A549 (cell line): ENCODE results near the gene ADCYAP1R1.

Source experiments
- CHD4 ChIP-seq: fragments of 200-600 bp; sonication (generic); IDR thresholded peaks from 2 replicates; pipeline ENCODE4 v1.6.1; 2016; ENCODE audit warnings: antibody characterized with exemption, mild to moderate bottlenecking, borderline replicate concordance
- ESRRA ChIP-seq: fragments of 150-350 bp; IDR thresholded peaks from 2 replicates; pipeline ENCODE4 v1.6.1; 2014; ENCODE audit warnings: mild to moderate bottlenecking, low read length, borderline replicate concordance
- JUN ChIP-seq, 2 experiments: fragments of >200 bp; sonication (Bioruptor Twin); formaldehyde crosslinking; IDR thresholded peaks; 2 replicates in 1 of 2; 3 replicates in 1 of 2; pipeline ENCODE4 v1.6.1; 2016 to 2017
- JUNB ChIP-seq: fragments of >200 bp; sonication (Bioruptor Twin); formaldehyde crosslinking; IDR thresholded peaks from 2 replicates; pipeline ENCODE4 v1.6.1; 2016
- MAX ChIP-seq: IDR thresholded peaks from 2 replicates; pipeline ENCODE4 v1.6.1; 2012
- NFE2L2 ChIP-seq: fragments of 150-350 bp; conservative IDR thresholded peaks from 2 replicates; pipeline ENCODE4 v1.6.1; 2014; ENCODE audit warnings: low read length
- PHF8 ChIP-seq: fragments of 200-600 bp; sonication (generic); IDR thresholded peaks from 2 replicates; pipeline ENCODE4 v1.6.1; 2016; ENCODE audit warnings: low read depth, mild to moderate bottlenecking, antibody characterized with exemption, moderate library complexity, borderline replicate concordance
- POLR2A ChIP-seq: IDR thresholded peaks from 2 replicates; pipeline ENCODE4 v1.6.1; 2012; ENCODE audit warnings: mild to moderate bottlenecking, low read length
- ZFP36 ChIP-seq: fragments of 450-650 bp; IDR thresholded peaks from 2 replicates; pipeline ENCODE4 v1.6.1; 2014; ENCODE audit warnings: borderline replicate concordance; ENCODE audit not compliant: partially characterized antibody
- TF ChIP-seq, protein P1 (sequence below): fragments of >200 bp; sonication (Bioruptor Twin); formaldehyde crosslinking; IDR thresholded peaks from 3 replicates; pipeline ENCODE4 v1.5.1; 2016
- TF ChIP-seq, protein P2 (sequence below): fragments of 150-350 bp; IDR thresholded peaks from 2 replicates; pipeline ENCODE4 v1.6.1; 2014; ENCODE audit warnings: low read depth, mild to moderate bottlenecking, low read length

- TF ChIP-seq, protein P1, sequence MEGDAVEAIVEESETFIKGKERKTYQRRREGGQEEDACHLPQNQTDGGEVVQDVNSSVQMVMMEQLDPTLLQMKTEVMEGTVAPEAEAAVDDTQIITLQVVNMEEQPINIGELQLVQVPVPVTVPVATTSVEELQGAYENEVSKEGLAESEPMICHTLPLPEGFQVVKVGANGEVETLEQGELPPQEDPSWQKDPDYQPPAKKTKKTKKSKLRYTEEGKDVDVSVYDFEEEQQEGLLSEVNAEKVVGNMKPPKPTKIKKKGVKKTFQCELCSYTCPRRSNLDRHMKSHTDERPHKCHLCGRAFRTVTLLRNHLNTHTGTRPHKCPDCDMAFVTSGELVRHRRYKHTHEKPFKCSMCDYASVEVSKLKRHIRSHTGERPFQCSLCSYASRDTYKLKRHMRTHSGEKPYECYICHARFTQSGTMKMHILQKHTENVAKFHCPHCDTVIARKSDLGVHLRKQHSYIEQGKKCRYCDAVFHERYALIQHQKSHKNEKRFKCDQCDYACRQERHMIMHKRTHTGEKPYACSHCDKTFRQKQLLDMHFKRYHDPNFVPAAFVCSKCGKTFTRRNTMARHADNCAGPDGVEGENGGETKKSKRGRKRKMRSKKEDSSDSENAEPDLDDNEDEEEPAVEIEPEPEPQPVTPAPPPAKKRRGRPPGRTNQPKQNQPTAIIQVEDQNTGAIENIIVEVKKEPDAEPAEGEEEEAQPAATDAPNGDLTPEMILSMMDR = no peak
- TF ChIP-seq, protein P2, sequence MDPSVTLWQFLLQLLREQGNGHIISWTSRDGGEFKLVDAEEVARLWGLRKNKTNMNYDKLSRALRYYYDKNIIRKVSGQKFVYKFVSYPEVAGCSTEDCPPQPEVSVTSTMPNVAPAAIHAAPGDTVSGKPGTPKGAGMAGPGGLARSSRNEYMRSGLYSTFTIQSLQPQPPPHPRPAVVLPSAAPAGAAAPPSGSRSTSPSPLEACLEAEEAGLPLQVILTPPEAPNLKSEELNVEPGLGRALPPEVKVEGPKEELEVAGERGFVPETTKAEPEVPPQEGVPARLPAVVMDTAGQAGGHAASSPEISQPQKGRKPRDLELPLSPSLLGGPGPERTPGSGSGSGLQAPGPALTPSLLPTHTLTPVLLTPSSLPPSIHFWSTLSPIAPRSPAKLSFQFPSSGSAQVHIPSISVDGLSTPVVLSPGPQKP = no peak
- no peak for TF ChIP-seq MAX
- no peak for TF ChIP-seq NFE2L2
- TF ChIP-seq ESRRA = no peak
- TF ChIP-seq CHD4 = no peak
- TF ChIP-seq JUN (IDR thresholded peaks at IDR 0.05) = no peak
- TF ChIP-seq ZFP36 = no peak
- TF ChIP-seq PHF8 = no peak
- TF ChIP-seq POLR2A = no peak
- no peak for TF ChIP-seq JUNB
These were observed 48.3 kb downstream of the ADCYAP1R1 start for GRCh38 chr7:31100445-31100844.
